ENCODE data around the gene HTR4. TPM values are rescaled to one million over a fixed set of nuclear protein-coding genes. Genes with fewer than 3 reads are reported as not detected.

The HTR4 gene
- total RNA-seq, 1 experiment from 2014 or later = not detected

DNA sequence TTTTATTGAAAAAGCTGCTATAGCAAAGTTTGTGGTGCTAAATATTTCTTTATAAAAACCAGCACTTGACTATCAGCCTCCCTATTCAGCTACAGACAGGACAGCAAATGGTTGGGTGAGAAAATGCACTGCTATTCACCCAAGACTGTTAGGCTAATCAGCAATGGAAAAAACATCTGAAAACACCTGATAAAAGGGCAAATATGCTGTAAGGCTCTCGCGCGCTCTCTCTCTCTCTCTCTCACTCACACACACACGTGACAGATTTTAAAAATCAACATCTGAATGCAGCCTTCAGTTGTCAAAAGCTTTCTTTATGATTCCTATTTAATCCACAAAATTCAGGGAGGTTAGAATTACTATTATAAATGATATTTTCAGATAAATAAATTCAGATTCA is 80.2 kb downstream of the HTR4 start:
- no peak overlapping the region for H4K91ac ChIP-seq (ENCODE audit: insufficient read length, low read depth, low read length)
- no peak overlapping the region for H3K27ac ChIP-seq (ENCODE audit: insufficient read length, low read depth, low read length)
- no peak overlapping the region for H4K5ac ChIP-seq (ENCODE audit: insufficient read length, low read depth, low read length)
- H2BK20ac ChIP-seq (ENCODE audit: low read depth, low read length, poor library complexity, severe bottlenecking) = no peak overlapping the region
- no peaks in the 10 kb centered on the region for H3K79me1 ChIP-seq (ENCODE audit: insufficient read depth, low read depth, low read length, poor library complexity, severe bottlenecking)
- Mint-ChIP-seq H3K27me3 (ENCODE audit: low read depth) (no peaks in the 10 kb centered on the region), H3K27ac (no peak overlapping the region), H3K36me3 (ENCODE audit: insufficient read depth in 1 of 3, low read depth in 3 of 3) (no peaks in the 10 kb centered on the region), H3K4me3 (no peak overlapping the region), H3K9me3 (no peaks in the 10 kb centered on the region), H3K4me1 (peaks cover 3 to 6% of the 10 kb centered on the region in 2 experiments; a peak in 2 of 4 replicates)
- H3K56ac ChIP-seq (ENCODE audit: insufficient read length, low read depth, low read length) = no peak overlapping the region
- DNase-seq = no peak
- H3K27me3 ChIP-seq (ENCODE audit: insufficient read depth, low read length) = no peaks in the 10 kb centered on the region
- TF ChIP-seq, protein P1, sequence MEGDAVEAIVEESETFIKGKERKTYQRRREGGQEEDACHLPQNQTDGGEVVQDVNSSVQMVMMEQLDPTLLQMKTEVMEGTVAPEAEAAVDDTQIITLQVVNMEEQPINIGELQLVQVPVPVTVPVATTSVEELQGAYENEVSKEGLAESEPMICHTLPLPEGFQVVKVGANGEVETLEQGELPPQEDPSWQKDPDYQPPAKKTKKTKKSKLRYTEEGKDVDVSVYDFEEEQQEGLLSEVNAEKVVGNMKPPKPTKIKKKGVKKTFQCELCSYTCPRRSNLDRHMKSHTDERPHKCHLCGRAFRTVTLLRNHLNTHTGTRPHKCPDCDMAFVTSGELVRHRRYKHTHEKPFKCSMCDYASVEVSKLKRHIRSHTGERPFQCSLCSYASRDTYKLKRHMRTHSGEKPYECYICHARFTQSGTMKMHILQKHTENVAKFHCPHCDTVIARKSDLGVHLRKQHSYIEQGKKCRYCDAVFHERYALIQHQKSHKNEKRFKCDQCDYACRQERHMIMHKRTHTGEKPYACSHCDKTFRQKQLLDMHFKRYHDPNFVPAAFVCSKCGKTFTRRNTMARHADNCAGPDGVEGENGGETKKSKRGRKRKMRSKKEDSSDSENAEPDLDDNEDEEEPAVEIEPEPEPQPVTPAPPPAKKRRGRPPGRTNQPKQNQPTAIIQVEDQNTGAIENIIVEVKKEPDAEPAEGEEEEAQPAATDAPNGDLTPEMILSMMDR (conservative IDR thresholded peaks at IDR 0.05) = no peak
- no peak overlapping the region for H2BK12ac ChIP-seq (ENCODE audit: insufficient read length, low read depth, low read length)
- no peak overlapping the region for H3K4ac ChIP-seq (ENCODE audit: low read depth, low read length)
- no peak overlapping the region for H2AFZ ChIP-seq (ENCODE audit: low read length)
- H2AK5ac ChIP-seq (ENCODE audit: insufficient read length, low read length) = no peak overlapping the region
- no CpG with 5 or more reads among the region's 4 CpGs for WGBS (ENCODE audit: extremely low coverage, insufficient read length, low lambda C conversion rate)
- no peak overlapping the region for H2BK5ac ChIP-seq (ENCODE audit: insufficient read length, low read length)
- no peak overlapping the region for H3K23ac ChIP-seq (ENCODE audit: insufficient read length, low read depth, low read length)
- no peaks in the 10 kb centered on the region for H3K79me2 ChIP-seq (ENCODE audit: insufficient read depth, low read length)
- no peak overlapping the region for H3K4me2 ChIP-seq (ENCODE audit: insufficient read depth, insufficient read length, low read length)
- no peak overlapping the region for H4K8ac ChIP-seq (replicated peaks; ENCODE audit: insufficient read length, low read depth, low read length)
- H2BK120ac ChIP-seq (ENCODE audit: low read depth, low read length, poor library complexity, severe bottlenecking) = no peak overlapping the region
- no peak overlapping the region for H2BK15ac ChIP-seq (ENCODE audit: low read depth, low read length)
- H3K23me2 ChIP-seq (ENCODE audit: insufficient read length, low read depth, low read length, poor library complexity, severe bottlenecking) = no peaks in the 10 kb centered on the region
- no peaks in the 10 kb centered on the region for H4K20me1 ChIP-seq (ENCODE audit: control insufficient read depth, insufficient read depth, insufficient read length)
- no peaks in the 10 kb centered on the region for H3K4me1 ChIP-seq (ENCODE audit: insufficient read depth, low read length)
- no peak overlapping the region for H3K9ac ChIP-seq (ENCODE audit: extremely low read depth, insufficient read length, low read length)
- no peak overlapping the region for H3T11ph ChIP-seq (ENCODE audit: low read length)
- H3K14ac ChIP-seq (ENCODE audit: insufficient read depth, low read length) = no peak overlapping the region
- H3K9me3 ChIP-seq (ENCODE audit: control insufficient read depth, low read depth, low read length) = no peaks in the 10 kb centered on the region
- H3K18ac ChIP-seq (ENCODE audit: insufficient read length, low read depth, low read length) = no peak overlapping the region
